ENCODE data around the gene TRIM17. TPM values are rescaled to one million over a fixed set of nuclear protein-coding genes. Genes with fewer than 3 reads are reported as not detected.
A peak's percentile ranks its signal among the peaks of the same experiment; 100 is the strongest.

The TRIM17 gene
- total and polyA plus RNA-seq, 9 of the 15 experiments (the other 6 are each of a cell fraction or from before 2014, with no cell fraction given), result not detected

- no peak for TF ChIP-seq KAT2B (IDR thresholded peaks at IDR 0.05; ENCODE audit: low read depth, low read length)
- TF ChIP-seq NCOR1 (IDR thresholded peaks at IDR 0.05), result peak; percentile 88
- peak; percentile 76; the same call in 1 of the 2 replicates for TF ChIP-seq NR2F6 (CRISPR knock-in tag; IDR thresholded peaks at IDR 0.05)
- TF ChIP-seq MBD2 (IDR thresholded peaks at IDR 0.05; ENCODE audit: borderline replicate concordance, low read depth), result peak; percentile 66; the same call in 1 of the 2 replicates
- TF ChIP-seq POLR2AphosphoS5 (IDR thresholded peaks at IDR 0.05; ENCODE audit: control insufficient read depth, insufficient read depth, low read depth, low read length), result peak; percentile 46; the same call in 1 of the 2 replicates
- TF ChIP-seq ZBTB8A (IDR thresholded peaks at IDR 0.05; ENCODE audit: partially characterized antibody), result no peak
- peak; percentile 84; the same call in 1 of the 2 replicates for TF ChIP-seq ZC3H4 (CRISPR knock-in tag; IDR thresholded peaks at IDR 0.05; ENCODE audit: borderline replicate concordance)
- peak; percentile 94 for TF ChIP-seq CHD4 (IDR thresholded peaks at IDR 0.05; ENCODE audit: insufficient read depth, insufficient replicate concordance, low read depth, low read length, poor library complexity, severe bottlenecking)
- TF ChIP-seq, protein P1, sequence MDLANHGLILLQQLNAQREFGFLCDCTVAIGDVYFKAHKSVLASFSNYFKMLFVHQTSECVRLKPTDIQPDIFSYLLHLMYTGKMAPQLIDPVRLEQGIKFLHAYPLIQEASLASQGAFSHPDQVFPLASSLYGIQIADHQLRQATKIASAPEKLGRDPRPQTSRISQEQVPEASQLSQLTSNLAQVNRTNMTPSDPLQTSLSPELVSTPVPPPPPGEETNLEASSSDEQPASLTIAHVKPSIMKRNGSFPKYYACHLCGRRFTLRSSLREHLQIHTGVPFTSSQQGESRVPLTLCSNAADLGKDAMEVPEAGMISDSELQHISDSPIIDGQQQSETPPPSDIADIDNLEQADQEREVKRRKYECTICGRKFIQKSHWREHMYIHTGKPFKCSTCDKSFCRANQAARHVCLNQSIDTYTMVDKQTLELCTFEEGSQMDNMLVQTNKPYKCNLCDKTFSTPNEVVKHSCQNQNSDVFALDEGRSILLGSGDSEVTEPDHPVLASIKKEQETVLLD (IDR thresholded peaks at IDR 0.05), result peak; percentile 89; the same call in 1 of the 2 replicates
- peak; percentile 3 to 63 for TF ChIP-seq E2F6 (IDR thresholded peaks at IDR 0.05; ENCODE audit: borderline replicate concordance in 1 of 2, extremely low read depth in 1 of 2, insufficient read depth in 1 of 2, insufficient read length in 1 of 2, low read depth in 1 of 2, low read length in 1 of 2, poor library complexity in 1 of 2, severe bottlenecking in 1 of 2)
- 0 out of 2 replicates have a peak, but pooled peaks have one; percentile 41 for TF ChIP-seq ZBTB1 (CRISPR knock-in tag; IDR thresholded peaks at IDR 0.05; ENCODE audit: borderline replicate concordance, low read depth)
- no peak for TF ChIP-seq FOXM1 (IDR thresholded peaks at IDR 0.05; ENCODE audit: low read depth)
- TF ChIP-seq FOXM1 (CRISPR knock-in tag; IDR thresholded peaks at IDR 0.05; ENCODE audit: low read depth), result peak; percentile 13; the same call in 1 of the 2 replicates
- TF ChIP-seq, protein P2, sequence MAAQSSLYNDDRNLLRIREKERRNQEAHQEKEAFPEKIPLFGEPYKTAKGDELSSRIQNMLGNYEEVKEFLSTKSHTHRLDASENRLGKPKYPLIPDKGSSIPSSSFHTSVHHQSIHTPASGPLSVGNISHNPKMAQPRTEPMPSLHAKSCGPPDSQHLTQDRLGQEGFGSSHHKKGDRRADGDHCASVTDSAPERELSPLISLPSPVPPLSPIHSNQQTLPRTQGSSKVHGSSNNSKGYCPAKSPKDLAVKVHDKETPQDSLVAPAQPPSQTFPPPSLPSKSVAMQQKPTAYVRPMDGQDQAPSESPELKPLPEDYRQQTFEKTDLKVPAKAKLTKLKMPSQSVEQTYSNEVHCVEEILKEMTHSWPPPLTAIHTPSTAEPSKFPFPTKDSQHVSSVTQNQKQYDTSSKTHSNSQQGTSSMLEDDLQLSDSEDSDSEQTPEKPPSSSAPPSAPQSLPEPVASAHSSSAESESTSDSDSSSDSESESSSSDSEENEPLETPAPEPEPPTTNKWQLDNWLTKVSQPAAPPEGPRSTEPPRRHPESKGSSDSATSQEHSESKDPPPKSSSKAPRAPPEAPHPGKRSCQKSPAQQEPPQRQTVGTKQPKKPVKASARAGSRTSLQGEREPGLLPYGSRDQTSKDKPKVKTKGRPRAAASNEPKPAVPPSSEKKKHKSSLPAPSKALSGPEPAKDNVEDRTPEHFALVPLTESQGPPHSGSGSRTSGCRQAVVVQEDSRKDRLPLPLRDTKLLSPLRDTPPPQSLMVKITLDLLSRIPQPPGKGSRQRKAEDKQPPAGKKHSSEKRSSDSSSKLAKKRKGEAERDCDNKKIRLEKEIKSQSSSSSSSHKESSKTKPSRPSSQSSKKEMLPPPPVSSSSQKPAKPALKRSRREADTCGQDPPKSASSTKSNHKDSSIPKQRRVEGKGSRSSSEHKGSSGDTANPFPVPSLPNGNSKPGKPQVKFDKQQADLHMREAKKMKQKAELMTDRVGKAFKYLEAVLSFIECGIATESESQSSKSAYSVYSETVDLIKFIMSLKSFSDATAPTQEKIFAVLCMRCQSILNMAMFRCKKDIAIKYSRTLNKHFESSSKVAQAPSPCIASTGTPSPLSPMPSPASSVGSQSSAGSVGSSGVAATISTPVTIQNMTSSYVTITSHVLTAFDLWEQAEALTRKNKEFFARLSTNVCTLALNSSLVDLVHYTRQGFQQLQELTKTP (IDR thresholded peaks at IDR 0.05; ENCODE audit: low read depth in 1 of 2, partially characterized antibody in 2 of 2), result peak in 1 of 2 experiments; percentile 59
Observed at GRCh38 chr1:228367798-228368791, 48.6 kb downstream of the TRIM17 start (continued).

All from K562 (cell line).